Activated CD8-positive, alpha-beta memory T cell treated with anti-CD3 and anti-CD28 coated beads, Interleukin-2, amount 50 U/mL, for 24 hours (primary cell): ENCODE results near the gene MAP2K3.
"Not testable (repeated sequence)": the region's sequence is repeated elsewhere in the genome, so short reads cannot be mapped to it uniquely, and the experiment has no call there.

Experiments
- DNase-seq: peaks from one replicate; pipeline ENCODE4 v3.0.0-alpha.2; 2020; ENCODE audit errors: extremely low read depth

The MAP2K3 gene

DNA sequence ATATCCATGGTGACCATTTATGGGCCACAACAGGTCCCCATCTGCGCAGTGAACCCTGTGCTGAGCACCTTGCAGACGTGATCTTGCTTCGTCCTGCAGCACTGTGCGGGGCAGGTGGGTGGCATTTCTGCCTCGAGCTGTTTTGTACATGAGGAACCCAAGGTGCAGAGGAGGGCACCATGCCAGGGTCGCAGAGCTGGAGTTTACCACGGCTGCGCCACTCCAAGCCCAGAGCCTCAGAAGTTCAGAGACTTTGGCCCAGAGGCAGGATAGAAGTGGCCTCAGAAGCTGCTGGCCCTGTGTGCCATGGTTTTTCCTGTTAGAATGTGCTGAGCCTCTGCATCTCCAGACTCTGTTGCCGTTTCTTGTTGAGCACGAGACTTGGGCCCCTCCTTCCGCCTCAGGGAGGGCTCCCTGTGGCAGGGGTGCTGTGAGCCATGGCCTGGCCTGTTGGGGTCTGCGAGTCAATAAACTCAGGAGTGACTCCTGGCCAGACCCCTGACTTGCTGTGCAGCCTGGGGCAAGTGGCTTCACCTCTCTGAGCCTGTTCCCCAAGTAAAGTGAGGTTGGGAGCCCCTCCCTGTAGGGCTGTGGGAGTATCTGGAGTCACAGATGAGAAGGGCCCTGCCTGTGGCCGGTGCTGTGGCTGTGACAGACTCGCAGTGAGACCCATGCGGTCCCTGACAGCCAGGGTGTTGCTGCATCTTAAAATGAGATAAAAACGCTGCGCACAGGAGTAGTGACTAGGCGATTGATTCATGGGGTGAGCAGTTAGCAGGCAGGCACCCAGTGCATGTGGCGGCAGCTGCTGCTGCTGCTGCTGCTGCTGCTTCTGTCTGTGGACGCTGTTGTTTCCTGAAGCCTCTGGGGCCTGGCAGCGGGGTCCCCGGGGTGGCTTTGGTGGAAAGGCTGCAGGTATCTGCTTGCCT, 11.8 kb downstream of the MAP2K3 start:
- no peak for DNase-seq

DNA sequence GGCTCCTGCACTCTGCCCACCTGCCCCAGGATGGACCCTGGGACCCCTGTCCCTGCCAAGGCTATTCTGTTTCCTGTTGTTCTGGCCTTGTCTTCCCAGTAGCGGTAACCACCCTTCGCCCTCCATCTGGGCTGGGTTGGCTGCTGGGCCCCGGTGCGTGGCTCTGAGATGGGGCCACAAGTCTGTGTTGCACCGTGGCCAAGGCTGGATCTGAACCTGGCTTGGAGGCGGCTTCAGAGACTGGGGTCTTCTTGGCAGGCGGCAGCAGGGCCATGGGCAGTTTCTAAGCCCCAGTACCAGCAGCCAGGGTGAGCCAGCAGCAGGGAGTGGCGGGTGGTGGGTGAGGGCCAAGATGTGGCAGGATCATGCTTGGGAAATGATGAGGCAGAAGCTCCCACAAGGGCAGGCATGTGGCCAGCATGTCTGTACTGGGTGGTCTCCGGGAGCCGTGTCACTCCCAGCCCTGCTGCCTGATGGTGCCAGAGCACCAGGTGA, 12.6 kb downstream of the MAP2K3 start:
- no peak for DNase-seq

DNA sequence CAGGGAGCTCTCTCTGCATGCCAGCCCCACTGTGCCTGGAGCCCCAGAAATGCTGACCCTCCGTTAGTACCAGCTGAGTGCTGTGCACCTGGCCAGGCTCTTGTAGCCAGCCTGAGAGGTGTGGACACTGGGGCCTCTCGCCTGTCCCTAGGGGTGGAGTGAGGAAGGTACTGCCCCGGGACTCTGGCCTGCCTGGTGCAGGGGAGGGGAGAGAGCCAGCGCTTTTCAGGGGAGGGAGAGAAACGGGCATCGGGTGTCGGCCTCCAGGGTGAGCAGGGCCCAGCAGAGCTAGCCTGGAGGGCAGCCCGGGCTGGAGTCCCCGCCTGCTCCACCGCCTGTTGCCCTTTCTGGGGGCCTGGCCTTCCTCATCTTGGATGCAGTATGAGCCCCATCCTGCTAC, 13.1 kb downstream of the MAP2K3 start:
- DNase-seq = no peak

DNA sequence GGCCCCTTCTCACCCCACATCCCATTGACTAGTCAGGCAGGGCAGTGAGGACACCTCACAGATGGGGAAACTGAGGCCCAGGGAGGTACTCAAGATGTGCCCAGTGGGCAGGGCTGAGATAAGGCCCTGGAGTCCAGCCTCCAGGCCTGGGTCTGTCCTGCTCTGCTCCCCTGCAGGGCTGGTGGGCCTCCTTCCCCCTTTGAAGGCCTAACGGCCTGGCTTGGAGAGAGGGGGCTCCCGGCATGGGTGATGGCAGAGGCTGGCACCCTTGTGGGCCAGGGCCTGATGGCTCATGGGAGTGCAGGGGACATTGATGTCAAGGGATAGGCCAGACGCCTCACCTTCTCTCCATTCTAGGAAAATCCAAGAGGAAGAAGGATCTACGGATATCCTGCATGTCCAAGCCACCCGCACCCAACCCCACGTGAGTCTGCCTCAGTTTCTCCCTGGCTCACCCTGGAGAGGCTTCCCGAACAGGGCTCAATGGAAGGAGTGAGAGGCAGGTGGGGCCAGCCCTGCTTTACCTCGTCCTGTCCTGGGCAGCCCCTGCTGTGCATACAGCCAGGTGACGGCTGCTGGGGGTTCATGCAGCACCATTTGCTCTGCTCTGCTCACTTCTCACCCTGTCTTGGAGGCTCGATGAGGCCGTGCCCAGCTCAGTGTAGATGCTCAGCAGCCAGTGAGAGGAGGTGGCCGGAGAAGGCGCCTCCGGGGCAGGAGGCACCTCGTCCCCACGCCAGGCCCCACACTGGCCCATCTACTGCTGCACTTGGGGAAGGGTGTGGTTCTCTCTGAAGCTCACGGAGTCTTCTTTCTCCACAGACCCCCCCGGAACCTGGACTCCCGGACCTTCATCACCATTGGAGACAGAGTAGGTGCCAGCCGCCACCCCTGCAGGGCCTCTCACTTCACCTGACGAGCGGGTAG, 13.8 kb downstream of the MAP2K3 start:
- no peak for DNase-seq

DNA sequence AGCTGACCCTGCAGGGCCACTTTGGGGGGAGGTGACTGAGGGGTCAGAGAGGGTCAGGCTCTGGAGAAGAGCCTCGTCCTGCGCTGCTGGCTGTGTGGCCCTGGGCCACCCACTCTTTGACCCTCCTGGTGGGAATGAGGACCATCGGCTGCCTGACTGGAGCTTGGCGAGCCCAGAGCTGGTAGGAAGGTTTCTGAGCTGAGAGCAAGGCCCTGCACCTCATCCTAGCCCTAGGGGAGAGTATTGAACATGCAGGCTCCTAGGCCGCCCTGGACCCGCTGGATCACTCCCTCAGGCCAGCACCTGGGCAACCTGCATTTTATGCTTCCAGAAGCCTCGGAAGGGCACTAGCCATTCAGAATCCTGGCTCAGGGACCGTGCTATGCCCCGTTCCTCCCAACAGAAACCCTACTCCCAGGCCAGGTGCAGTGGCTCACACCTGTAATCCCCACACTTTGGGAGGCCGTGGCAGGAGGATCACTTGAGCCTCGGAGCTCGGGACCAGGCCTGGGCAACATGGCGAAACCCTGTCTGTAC, 14.5 kb downstream of the MAP2K3 start:
- DNase-seq = no peak

DNA sequence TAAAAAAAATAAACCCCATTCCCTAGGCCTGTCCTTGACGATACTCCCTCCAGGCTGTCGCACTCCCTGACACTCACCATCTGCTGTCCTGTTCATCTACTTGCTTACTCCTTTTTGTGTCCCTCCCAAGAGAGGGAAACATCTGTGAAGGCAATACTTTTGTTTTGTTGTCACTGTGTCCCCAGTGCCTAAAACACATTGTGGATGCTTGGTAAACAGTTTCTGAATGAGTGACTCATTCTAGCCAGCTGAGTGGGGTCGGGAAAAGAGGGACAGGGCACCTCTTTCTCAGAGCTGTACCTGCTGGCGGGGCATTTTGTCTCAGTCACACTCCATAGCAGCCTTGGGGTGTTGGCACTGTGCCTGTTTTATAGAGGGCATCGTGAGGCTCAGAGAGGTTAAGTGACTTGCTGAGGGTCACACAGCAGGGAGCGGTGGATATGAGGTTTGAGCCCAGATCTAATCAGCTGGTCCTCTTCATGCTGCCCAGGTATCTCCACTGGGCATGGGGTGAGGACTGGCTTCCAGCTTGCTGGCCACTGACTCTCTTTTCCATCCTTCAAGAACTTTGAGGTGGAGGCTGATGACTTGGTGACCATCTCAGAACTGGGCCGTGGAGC, 15.6 kb downstream of the MAP2K3 start:
- no peak for DNase-seq

DNA sequence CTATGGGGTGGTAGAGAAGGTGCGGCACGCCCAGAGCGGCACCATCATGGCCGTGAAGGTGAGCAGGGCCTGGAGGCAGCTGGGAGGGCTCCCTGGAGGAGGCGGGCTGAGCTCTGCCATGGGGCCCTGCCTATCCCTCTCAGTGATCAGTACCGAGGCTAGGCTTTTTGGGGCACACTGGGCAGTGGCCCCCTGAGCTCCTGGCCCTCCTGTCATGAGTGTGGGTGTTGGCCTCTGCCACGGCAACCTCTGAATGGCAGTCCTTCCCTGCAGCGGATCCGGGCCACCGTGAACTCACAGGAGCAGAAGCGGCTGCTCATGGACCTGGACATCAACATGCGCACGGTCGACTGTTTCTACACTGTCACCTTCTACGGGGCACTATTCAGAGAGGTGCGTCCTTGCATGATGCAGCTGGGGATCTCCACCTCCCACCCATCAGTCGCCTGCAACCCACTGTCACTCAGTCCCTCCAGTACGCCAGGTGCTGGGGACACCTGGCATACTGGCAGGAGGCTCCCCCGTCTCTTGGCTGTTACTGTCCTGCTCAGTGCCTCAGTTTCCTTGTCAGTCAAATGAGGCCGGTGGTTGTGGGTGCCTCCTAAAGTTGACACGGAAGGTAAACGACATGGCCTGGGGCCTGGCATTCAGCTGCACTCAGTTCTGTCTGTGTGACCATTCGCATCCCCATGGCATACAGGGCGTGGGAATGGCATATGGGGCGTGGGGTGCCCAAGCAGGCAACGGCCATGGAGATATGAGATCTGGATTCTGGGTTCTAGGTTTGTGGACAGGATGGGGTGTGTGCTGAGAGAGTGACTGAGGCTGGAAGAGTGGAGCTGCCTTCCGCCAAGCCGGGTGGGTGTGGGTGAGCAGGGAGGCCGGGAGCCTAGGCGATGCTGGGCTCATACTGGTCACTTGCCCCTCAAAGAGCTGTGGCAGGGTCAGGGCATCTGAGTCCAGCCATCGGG, 16.4 kb downstream of the MAP2K3 start:
- DNase-seq = no peak

DNA sequence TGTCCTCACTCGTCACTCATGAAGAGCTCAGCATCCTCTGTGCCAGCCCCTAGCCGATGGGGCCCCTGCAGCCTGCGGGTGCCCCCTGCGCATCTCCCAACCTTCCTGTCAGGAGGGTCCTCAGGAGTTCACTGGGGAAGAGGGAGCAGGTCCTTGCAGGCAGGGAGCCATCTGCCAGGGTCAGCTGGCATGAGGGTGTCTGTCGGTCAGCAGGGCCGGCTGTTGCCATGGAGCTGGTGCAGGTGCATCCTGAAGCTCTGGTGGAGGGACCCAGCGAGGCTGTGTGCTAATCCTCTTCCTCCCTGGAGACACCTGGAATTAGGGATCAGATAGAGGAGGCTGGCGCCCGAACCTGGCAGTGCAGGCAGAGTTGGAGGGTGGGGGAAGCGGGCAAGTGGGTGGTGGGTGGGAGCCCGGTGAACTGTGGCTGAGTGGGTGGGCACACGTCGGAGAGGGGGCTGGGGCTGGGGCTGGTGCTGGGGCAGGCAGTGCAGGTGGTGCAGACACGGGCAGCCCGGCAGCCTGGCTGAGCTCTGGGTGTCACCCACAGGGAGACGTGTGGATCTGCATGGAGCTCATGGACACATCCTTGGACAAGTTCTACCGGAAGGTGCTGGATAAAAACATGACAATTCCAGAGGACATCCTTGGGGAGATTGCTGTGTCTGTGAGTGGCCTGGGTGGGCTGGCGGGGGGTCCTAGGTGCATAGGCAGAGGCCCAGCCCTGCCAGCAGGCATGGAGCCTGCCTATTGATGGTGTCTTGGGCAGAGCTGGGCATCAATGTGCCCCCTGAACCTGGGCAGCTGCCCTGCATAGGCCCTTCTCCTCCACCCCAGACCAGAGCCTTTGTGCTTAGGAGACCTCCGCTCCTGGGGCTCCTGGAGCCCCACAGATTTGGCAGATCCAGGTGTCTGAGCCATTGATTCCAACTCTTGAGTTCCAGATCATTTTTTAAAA, 17.4 kb downstream of the MAP2K3 start:
- DNase-seq = no peak

DNA sequence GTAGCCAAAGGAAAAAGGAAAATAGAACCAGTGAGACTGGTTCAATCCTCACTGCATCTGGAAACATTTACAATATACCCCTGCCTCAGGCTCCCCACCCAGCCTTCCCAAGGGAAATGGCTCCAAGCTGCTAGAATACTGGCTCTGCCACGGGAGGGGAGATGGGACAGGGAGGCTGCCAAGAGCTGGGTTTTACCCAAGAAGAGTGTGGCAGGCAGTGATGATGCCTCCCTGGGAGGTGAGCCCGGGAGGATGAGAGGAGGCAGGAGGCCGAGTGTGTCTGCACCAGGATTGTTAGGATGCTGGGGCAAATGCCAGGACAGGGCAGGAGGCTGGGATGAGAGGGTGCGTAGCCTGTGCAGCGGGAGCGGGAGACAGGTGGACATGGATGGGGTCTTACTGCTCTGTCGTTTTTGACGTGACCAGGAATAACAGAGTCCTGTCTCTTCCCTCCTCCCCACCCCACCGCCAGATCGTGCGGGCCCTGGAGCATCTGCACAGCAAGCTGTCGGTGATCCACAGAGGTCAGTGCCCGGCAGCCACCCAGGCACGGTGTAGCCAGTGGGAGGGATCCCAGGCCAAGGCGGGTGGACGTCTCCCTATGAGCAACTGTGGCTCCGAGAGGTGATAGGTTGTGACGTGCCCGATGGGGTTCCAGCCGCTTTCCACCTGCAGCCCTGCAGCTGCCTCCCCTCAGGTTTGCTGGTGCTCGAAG, 18.4 kb downstream of the MAP2K3 start:
- DNase-seq = no peak

DNA sequence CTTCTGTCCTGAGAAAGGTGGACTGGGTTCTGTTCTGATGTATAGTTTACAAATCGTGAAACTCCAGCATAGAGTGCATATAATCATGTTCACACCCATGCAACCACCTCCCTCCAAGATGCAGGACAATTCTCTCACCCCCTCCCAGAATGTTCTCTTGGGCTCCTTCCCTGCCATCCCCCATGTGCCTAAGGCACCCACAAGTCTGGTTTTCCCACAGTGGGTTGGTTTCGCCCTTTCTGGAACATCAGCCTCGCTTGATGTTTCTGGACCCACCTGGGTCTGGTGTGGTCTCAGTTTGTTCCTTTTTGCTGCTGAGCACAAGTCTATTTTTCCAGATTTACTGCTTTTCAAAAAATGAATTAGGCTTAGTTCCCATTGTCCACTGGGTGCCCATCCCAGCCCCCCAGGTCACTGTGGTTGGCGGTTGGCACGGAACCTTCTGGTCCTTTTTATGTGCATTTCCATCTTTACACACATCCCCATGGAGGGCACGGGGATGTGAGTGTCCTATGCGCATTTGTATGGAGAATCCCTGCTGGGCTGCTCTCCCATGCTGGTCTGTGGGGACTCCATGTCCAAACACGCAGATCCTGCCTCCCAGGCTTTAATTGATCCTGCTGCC, 19.0 kb downstream of the MAP2K3 start:
- no peak for DNase-seq

DNA sequence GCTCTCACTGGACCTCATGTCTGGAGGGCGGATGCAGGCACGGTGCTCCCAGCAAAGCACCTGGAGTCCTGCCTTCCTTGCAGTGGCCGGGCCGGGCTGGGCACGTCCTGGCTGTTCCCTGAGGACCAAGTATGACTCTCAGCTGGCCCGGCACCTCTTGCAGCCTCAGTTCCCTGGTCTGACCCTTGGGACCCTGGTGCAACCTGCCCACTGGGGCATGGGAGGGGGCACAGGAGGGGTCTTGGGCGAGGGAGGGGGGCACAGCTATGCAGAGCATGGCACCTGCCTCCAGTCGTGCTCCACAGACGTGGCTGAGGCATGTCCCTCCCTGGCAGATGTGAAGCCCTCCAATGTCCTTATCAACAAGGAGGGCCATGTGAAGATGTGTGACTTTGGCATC, 19.6 kb downstream of the MAP2K3 start:
- DNase-seq = no peak

DNA sequence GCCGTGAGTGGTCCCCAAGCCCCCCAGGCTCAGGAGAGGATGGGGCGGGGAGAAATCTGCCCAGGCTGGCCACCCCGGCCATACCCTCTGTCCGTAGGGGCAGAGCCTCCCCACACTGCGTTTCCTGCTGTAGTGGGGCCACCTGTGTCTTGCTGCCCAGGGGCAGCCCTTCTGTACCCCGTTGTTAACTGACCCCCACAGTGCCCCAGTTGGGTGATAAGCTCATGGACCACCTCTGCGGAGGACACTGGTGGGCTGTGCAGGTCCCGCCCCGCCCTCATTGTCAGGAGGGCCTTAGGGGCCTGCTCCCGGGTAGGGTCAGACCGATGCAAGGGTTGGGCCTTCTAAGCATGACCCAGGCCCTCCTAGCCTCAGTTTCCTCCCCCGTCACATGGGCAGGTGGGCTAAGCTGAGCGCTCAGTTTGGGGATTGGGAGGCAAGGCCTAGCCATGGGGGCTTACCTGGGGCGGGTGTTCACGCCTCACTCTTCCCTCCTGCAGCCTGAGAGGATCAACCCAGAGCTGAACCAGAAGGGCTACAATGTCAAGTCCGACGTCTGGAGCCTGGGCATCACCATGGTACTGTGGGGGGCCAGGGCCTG, 20.1 kb downstream of the MAP2K3 start:
- DNase-seq = not testable (repeated sequence)

DNA sequence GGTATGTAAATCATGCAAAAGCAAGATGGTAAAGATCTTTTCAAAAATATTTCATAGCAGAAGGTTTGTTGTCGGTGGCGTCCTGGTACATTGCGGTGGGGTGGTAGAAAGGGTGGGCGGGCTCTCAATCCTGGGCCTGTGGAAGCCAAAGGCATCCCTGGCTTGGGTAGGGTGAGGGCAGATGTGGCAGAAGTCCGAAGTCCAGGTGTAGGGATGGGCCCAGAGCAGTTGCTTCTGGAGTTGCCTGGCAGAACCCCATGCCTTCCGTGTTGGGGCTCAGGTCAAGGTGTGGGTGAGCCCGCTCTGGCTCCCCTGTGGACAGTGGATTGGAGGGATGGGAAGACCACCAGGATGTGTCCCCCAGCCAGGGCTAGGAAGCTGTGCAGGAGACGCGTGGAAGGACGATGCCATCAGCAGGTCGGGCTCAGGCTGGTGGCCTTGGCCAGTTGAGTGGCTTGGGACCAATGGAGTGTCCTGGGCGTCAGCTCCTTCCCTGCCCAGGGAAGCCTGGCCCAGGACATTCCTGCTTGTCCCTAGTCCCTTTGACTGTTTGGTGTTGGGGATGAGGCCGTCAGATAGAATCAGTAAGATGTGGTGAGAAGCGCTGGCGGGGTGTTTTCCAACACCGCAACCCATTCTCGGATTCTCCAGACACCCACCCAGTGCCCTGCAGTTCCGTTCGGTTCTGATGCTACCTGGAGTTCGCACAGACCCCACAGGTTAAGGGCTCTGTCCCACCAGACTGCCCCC, 21.1 kb downstream of the MAP2K3 start:
- DNase-seq = not testable (repeated sequence)

DNA sequence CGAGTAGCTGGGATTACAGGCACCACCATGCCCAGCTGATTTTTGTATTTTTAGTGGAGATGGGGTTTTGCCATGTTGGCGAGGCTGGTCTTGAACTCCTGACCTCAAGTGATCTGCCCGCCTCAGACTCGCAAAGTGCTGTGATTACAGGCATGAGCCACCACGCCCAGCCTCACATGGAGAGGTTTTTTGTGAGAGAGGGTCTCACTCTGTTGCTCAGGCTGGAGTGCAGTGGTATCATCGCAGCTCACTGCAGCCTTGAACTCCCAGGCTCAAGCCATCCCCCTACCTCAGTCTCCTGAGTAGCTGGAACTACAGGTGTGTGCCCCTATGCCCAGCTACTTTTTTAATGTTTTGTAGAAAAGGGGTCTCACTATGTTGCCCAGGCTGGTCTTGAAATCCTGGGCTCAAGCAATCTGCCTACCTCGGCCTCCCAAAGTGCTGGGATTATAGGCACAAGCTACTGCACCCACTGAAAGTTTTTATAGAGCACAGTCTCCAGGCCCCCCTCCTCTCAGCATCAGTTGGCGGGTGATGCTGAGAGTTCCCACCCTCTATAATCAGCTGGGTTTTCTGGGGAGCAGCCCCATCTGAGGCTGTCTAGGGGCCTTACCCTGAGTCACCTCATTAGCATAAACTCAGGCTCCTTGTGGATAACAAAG, 22.2 kb downstream of the MAP2K3 start:
- not testable (repeated sequence) for DNase-seq

DNA sequence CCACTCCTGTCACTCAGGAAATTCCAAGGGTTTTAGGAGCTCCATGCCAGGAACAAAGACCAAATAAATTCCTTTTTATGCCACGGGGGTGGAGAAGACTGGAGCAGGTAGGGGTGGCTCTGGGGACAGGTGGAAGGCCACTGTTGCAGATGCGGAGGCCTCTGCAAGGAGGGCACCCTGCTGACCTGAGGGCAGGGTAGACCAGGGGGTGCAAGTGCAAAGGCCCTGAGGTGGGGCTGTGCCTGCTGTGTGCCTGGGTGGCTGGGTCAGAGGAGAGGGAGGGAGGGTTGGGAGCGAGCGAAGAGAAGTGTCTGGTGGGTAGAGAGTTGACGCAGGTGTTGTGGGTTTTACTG, 22.7 kb downstream of the MAP2K3 start:
- not testable (repeated sequence) for DNase-seq

DNA sequence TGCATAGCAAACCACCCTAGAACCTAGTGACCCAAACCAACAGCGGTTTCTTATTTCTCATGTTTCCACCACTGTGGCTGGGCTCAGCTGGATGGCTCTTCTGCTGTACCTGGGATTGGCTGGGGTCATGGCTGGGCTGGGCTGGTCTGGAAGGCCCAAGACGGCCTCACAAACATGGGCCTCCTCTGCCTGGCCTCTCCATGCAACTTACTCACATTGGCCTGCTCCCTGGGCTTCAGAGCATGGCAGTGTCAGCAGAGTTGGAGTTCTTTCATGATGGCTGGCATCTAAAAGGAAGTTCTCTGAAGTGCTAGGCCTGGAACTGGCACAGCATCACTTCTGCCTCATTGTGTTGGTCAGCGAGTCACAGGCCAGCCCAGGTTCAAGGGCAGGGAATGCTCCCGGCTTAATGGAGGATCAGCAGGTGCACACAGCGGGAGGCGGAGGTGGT, 24.4 kb downstream of the MAP2K3 start:
- DNase-seq = not testable (repeated sequence)
